NK-92 (cell line): ENCODE results near the gene TPSAB1.
"Not testable (repeated sequence)": the region's sequence is repeated elsewhere in the genome, so short reads cannot be mapped to it uniquely, and the experiment has no call there.

Source experiments
- DNase-seq: peaks from one replicate; lab custom pipeline; 2025; ENCODE audit not compliant: unreplicated experiment; lab: John Stamatoyannopoulos, UW

Gene TPSAB1

GRCh38 chr16:1264345-1265089, 24.0 kb downstream of the TPSAB1 start:
- no peak for DNase-seq

GRCh38 chr16:1265090-1265630, 24.7 kb downstream of the TPSAB1 start:
- no peak for DNase-seq

- DNase-seq = no peak
Measured at GRCh38 chr16:1265826-1266225, 25.3 kb downstream of the TPSAB1 start.

GRCh38 chr16:1269418-1269817, 28.9 kb downstream of the TPSAB1 start:
- DNase-seq = not testable (repeated sequence)

- no peak for DNase-seq
Measured at GRCh38 chr16:1271380-1271723, 30.8 kb downstream of the TPSAB1 start.

- DNase-seq = not testable (repeated sequence)
Measured at GRCh38 chr16:1271724-1272413, 31.4 kb downstream of the TPSAB1 start.

- DNase-seq = no peak
Measured at GRCh38 chr16:1272453-1273198, 32.1 kb downstream of the TPSAB1 start.

- DNase-seq = no peak
Measured at GRCh38 chr16:1273816-1274215, 33.3 kb downstream of the TPSAB1 start.

GRCh38 chr16:1274767-1275166, 34.3 kb downstream of the TPSAB1 start:
- no peak for DNase-seq

- no peak for DNase-seq
Measured at GRCh38 chr16:1275791-1276579, 35.5 kb downstream of the TPSAB1 start.

GRCh38 chr16:1276580-1276878, 36.0 kb downstream of the TPSAB1 start:
- no peak for DNase-seq

GRCh38 chr16:1277151-1277598, 36.7 kb downstream of the TPSAB1 start:
- no peak for DNase-seq

- DNase-seq = no peak
Measured at GRCh38 chr16:1277617-1278282, 37.2 kb downstream of the TPSAB1 start.

- DNase-seq = no peak
Measured at GRCh38 chr16:1278477-1278876, 38.0 kb downstream of the TPSAB1 start.

- DNase-seq = no peak
Measured at GRCh38 chr16:1279081-1279944, 38.8 kb downstream of the TPSAB1 start.

GRCh38 chr16:1279945-1280589, 39.6 kb downstream of the TPSAB1 start:
- no peak for DNase-seq

GRCh38 chr16:1280783-1281182, 40.3 kb downstream of the TPSAB1 start:
- DNase-seq = no peak

- no peak for DNase-seq
Measured at GRCh38 chr16:1281517-1281916, 41.0 kb downstream of the TPSAB1 start.

GRCh38 chr16:1282324-1282973, 41.9 kb downstream of the TPSAB1 start:
- no peak for DNase-seq
